HG03442 (cell line): ENCODE results near the gene LY6G5C.
A peak's percentile ranks its signal among the peaks of the same experiment; 100 is the strongest.

Source experiments
- ATAC-seq: cut with Tn5 transposase; IDR thresholded peaks from one replicate; pipeline ENCODE4 v1.9.1; 2021; ENCODE audit warnings: mild to moderate bottlenecking, moderate library complexity; ENCODE audit not compliant: unreplicated experiment

The LY6G5C gene

GRCh38 chr6:31663126-31663960 is 17.5 kb downstream of the LY6G5C start:
- no peak for ATAC-seq

- no peak for ATAC-seq
These were observed 18.6 kb downstream of the LY6G5C start for GRCh38 chr6:31662124-31662723.

- ATAC-seq = no peak
These were observed 19.4 kb downstream of the LY6G5C start for GRCh38 chr6:31661262-31662123.

- ATAC-seq = no peak
These were observed 20.2 kb downstream of the LY6G5C start, which contains the start of gene C6orf47 for GRCh38 chr6:31660381-31661261. C6orf47 (minus strand) TSS chr6:31660778; CDS start chr6:31659947, 831 bp downstream.

- no peak for ATAC-seq
These were observed 21.1 kb downstream of the LY6G5C start for GRCh38 chr6:31659649-31660380.

- ATAC-seq = no peak
These were observed 21.8 kb downstream of the LY6G5C start for GRCh38 chr6:31658983-31659648.

GRCh38 chr6:31658158-31658688 is 22.6 kb downstream of the LY6G5C start:
- no peak for ATAC-seq

GRCh38 chr6:31657406-31658157 is 23.3 kb downstream of the LY6G5C start:
- no peak for ATAC-seq

- no peak for ATAC-seq
These were observed 25.3 kb downstream of the LY6G5C start, which contains the start of gene APOM for GRCh38 chr6:31655349-31656237. APOM (plus strand) TSS chr6:31655894; CDS start chr6:31655967, 73 bp downstream.

- ATAC-seq = no peak
These were observed 26.1 kb downstream of the LY6G5C start for GRCh38 chr6:31654574-31655348.

GRCh38 chr6:31652925-31653724 is 27.7 kb downstream of the LY6G5C start:
- peak; percentile 38 for ATAC-seq

- peak; percentile 40 for ATAC-seq
These were observed 29.2 kb downstream of the LY6G5C start for GRCh38 chr6:31651602-31652191.

GRCh38 chr6:31645325-31645724 is 35.5 kb downstream of the LY6G5C start:
- ATAC-seq = no peak

GRCh38 chr6:31643818-31644454 is 36.9 kb downstream of the LY6G5C start:
- ATAC-seq = no peak
